Liver (tissue), 9 donors: Measurements from ENCODE around the gene DMWD. TPM values are rescaled to one million over a fixed set of nuclear protein-coding genes. Genes with fewer than 3 reads are reported as not detected.

ENCODE experiments used
- DNase-seq: peaks from one replicate; pipeline ENCODE4 v3.0.0-alpha.2; 2017; ENCODE audit warnings: low spot score
- H3K27ac ChIP-seq, 2 donors: one replicate each; pipeline ENCODE4 v1.7.0; 2013; ENCODE audit warnings: inconsistent platforms in 2 of 2, low read length in 2 of 2, control low read depth in 1 of 2, low read depth in 1 of 2, mild to moderate bottlenecking in 1 of 2
- H3K27me3 ChIP-seq, 4 donors: one replicate each; pipeline versions ENCODE4 v1.6.1 to v1.7.0; 2013; ENCODE audit warnings: low read length in 3 of 4, inconsistent platforms in 1 of 4, mild to moderate bottlenecking in 1 of 4, moderate library complexity in 1 of 4; ENCODE audit not compliant: control insufficient read depth in 4 of 4, insufficient read depth in 4 of 4
- H3K36me3 ChIP-seq, 4 donors: one replicate each; pipeline versions ENCODE4 v1.6.1 to v1.7.0; 2013; ENCODE audit warnings: low read length in 3 of 4, mild to moderate bottlenecking in 3 of 4, low read depth in 1 of 4, moderate library complexity in 1 of 4; ENCODE audit not compliant: control insufficient read depth in 4 of 4, insufficient read depth in 3 of 4
- H3K4me1 ChIP-seq, 4 donors: one replicate each; pipeline versions ENCODE4 v1.6.1 to v1.7.0; 2013; ENCODE audit warnings: low read length in 3 of 4, mild to moderate bottlenecking in 3 of 4, moderate library complexity in 1 of 4; ENCODE audit not compliant: control insufficient read depth in 4 of 4, insufficient read depth in 4 of 4
- H3K4me3 ChIP-seq, 3 donors: one replicate each; pipeline versions ENCODE4 v1.6.1 to v1.7.0; 2013; ENCODE audit warnings: low read length in 3 of 3, control low read depth in 1 of 3, low read depth in 1 of 3, mild to moderate bottlenecking in 1 of 3
- H3K9ac ChIP-seq, 2 donors: one replicate each; pipeline ENCODE4 v1.7.0; 2013; ENCODE audit warnings: low read length in 2 of 2, mild to moderate bottlenecking in 2 of 2, moderate library complexity in 2 of 2, control low read depth in 1 of 2, low read depth in 1 of 2
- H3K9me3 ChIP-seq, 4 donors: one replicate each; pipeline versions ENCODE4 v1.6.1 to v1.7.0; 2013; ENCODE audit warnings: low read length in 3 of 4; ENCODE audit not compliant: control insufficient read depth in 4 of 4
- ATF3 ChIP-seq: IDR thresholded peaks from 2 replicates; pipeline ENCODE4 v1.6.1; 2016; ENCODE audit warnings: antibody characterized with exemption
- FOXA1 ChIP-seq: IDR thresholded peaks from 2 replicates; pipeline ENCODE4 v1.6.1; 2016; ENCODE audit warnings: antibody characterized with exemption
- GABPA ChIP-seq, 2 donors: IDR thresholded peaks in 1 of 2; conservative IDR thresholded peaks in 1 of 2; 2 replicates each; pipeline ENCODE4 v1.6.1; 2016; ENCODE audit warnings: antibody characterized with exemption in 2 of 2, mild to moderate bottlenecking in 1 of 2, moderate library complexity in 1 of 2
- HNF4A ChIP-seq, 2 donors: conservative IDR thresholded peaks; 2 replicates each; pipeline ENCODE4 v1.6.1; 2016; ENCODE audit warnings: antibody characterized with exemption in 2 of 2, mild to moderate bottlenecking in 2 of 2
- JUND ChIP-seq, 2 donors: IDR thresholded peaks; 2 replicates each; pipeline ENCODE4 v1.6.1; 2016; ENCODE audit warnings: antibody characterized with exemption in 2 of 2
- MAX ChIP-seq: IDR thresholded peaks from 2 replicates; pipeline ENCODE4 v1.6.1; 2016; ENCODE audit warnings: antibody characterized with exemption
- RAD21 ChIP-seq, 2 donors: IDR thresholded peaks; 2 replicates each; pipeline ENCODE4 v1.6.1; 2016; ENCODE audit warnings: antibody characterized with exemption in 2 of 2, mild to moderate bottlenecking in 2 of 2
- RXRA ChIP-seq, 2 donors: IDR thresholded peaks; 2 replicates each; pipeline ENCODE4 v1.6.1; 2017 to 2018; ENCODE audit warnings: antibody characterized with exemption in 2 of 2, mild to moderate bottlenecking in 1 of 2
- SP1 ChIP-seq: IDR thresholded peaks from 2 replicates; pipeline ENCODE4 v1.6.1; 2018; ENCODE audit warnings: antibody characterized with exemption, mild to moderate bottlenecking
- YY1 ChIP-seq: IDR thresholded peaks from 2 replicates; pipeline ENCODE4 v1.6.1; 2016; ENCODE audit warnings: antibody characterized with exemption, mild to moderate bottlenecking
- WGBS: extraction: QIAGEN DNeasy Blood & Tissue Kit; methylation state at CpG from one replicate; pipeline ENCODE4 v1.1.7; 2013; 5-methylcytosine and 5-hydroxymethylcytosine counted together
- polyA plus RNA-seq, 2 donors: library from polyadenylated mRNA; stranded (reverse) in 1 of 2; unstranded in 1 of 2; fragments of 200-250 nt in 1 of 2; fragments of >200 nt in 1 of 2; fragmentation: Nextera tagmentation in 1 of 2; extraction: Ambion mirVana in 1 of 2; gene quantifications; one replicate each; pipeline versions ENCODE4 v1.2.1 to v1.2.3, GENCODE V29; 2013 to 2015
- total RNA-seq, 2 donors: library from RNA; depleted of rRNA; stranded (reverse); fragments of >200 nt; gene quantifications; one replicate each; pipeline ENCODE4 v1.2.3, GENCODE V29; 2014
- TF ChIP-seq, protein P1 (sequence below): IDR thresholded peaks from 2 replicates; pipeline ENCODE4 v1.6.1; 2016; ENCODE audit warnings: antibody characterized with exemption
- TF ChIP-seq, protein P2 (sequence below): fragments of 150-350 bp; IDR thresholded peaks from 2 replicates; pipeline ENCODE4 v1.5.1; 2017; ENCODE audit warnings: improper control_type of control experiment, low read depth, low read length; ENCODE audit not compliant: missing input control
- donor health status: healthy.
- donor health status: healthy.
- donor health status: healthy.
- donor health status: healthy.
- donor health status: healthy.

Gene DMWD
- total and polyA plus RNA-seq, 4 donors = 3.7 to 14.6 (median 8.9) TPM

DNA sequence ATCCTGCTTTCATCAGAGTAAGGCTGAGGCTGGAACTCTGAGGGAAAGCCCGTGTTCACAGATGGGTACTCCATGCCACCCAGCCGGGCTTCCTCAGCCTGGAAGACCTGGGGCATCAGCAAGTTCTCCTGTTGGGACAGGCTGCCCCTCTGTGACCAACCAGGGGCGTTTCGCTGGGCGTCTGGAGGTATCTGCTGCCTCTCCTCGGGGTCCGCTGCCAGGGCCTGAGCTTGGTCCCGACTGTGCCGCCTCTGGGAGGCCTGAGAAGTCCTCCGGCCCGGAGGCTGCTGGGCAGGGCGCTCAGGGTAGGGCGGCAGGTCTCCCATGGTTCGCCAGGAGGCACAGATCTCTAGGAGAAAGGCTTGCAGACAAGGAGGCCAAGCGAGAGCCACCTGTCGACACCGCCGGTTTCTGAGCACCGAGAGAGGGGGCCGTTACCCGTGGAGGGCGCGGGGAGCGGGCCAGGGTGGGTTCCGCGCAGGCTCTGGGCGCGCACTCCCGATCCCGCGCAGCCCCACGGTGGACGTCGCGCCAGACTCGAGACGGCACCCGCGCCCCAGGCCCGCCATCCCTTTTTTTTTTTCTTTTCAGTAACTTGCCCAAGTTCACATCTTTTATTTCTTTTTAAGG, 22.3 kb upstream of the DMWD start, which contains the start of gene RSPH6A (continued):
- TF ChIP-seq, protein P1, sequence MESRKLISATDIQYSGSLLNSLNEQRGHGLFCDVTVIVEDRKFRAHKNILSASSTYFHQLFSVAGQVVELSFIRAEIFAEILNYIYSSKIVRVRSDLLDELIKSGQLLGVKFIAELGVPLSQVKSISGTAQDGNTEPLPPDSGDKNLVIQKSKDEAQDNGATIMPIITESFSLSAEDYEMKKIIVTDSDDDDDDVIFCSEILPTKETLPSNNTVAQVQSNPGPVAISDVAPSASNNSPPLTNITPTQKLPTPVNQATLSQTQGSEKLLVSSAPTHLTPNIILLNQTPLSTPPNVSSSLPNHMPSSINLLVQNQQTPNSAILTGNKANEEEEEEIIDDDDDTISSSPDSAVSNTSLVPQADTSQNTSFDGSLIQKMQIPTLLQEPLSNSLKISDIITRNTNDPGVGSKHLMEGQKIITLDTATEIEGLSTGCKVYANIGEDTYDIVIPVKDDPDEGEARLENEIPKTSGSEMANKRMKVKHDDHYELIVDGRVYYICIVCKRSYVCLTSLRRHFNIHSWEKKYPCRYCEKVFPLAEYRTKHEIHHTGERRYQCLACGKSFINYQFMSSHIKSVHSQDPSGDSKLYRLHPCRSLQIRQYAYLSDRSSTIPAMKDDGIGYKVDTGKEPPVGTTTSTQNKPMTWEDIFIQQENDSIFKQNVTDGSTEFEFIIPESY = no peak

GRCh38 chr19:45814166-45814780, 21.6 kb upstream of the DMWD start:
- Histone ChIP-seq H3K9me3 (no peaks in the 10 kb centered on the region), H3K9ac (no peak overlapping the region), H3K27me3 (no peaks in the 10 kb centered on the region), H3K4me3 (no peak overlapping the region), H3K4me1 (peaks cover 0 to 7% (median 0%) of the 10 kb centered on the region in 4 donors), H3K27ac (no peak overlapping the region), H3K36me3 (peaks cover 0 to 7% (median 2%) of the 10 kb centered on the region in 4 donors)
- DNase-seq = no peak
- no peak for TF ChIP-seq YY1
- no peak for TF ChIP-seq MAX
- TF ChIP-seq FOXA1 = no peak
- no peak for TF ChIP-seq JUND (IDR thresholded peaks at IDR 0.05)
- no peak for TF ChIP-seq SP1
- TF ChIP-seq RXRA (IDR thresholded peaks at IDR 0.05) = no peak
- WGBS = 84% methylated on average over 12 of the region's 12 CpGs

- Histone ChIP-seq H3K4me1 (peaks cover 0 to 7% (median 0%) of the 10 kb centered on the region in 4 donors), H3K4me3 (no peak overlapping the region), H3K27ac (no peak overlapping the region), H3K9ac (no peak overlapping the region), H3K27me3 (no peaks in the 10 kb centered on the region), H3K9me3 (no peaks in the 10 kb centered on the region), H3K36me3 (peaks cover 0 to 5% (median 2%) of the 10 kb centered on the region in 4 donors)
- TF ChIP-seq RAD21 (IDR thresholded peaks at IDR 0.05) = no peak
- 94% methylated on average over 6 of the region's 6 CpGs for WGBS
- DNase-seq = no peak
These were observed 19.7 kb upstream of the DMWD start for GRCh38 chr19:45812297-45812696.

GRCh38 chr19:45809643-45810159, 17.1 kb upstream of the DMWD start:
- Histone ChIP-seq H3K36me3 (peaks cover 0 to 2% (median 0%) of the 10 kb centered on the region in 4 donors), H3K9me3 (no peaks in the 10 kb centered on the region), H3K27me3 (no peaks in the 10 kb centered on the region), H3K4me1 (no peaks in the 10 kb centered on the region), H3K27ac (no peak overlapping the region), H3K9ac (no peak overlapping the region), H3K4me3 (no peak overlapping the region)
- no peak for DNase-seq
- WGBS = 53% methylated on average over 7 of the region's 7 CpGs
- TF ChIP-seq, protein P1 = no peak
- TF ChIP-seq YY1 (no peak), ATF3 (no peak), SP1 (no peak), HNF4A (conservative IDR thresholded peaks at IDR 0.05) (no peak), RAD21 (IDR thresholded peaks at IDR 0.05) (no peak), GABPA (IDR thresholded peaks at IDR 0.05 in 1 of 2, conservative IDR thresholded peaks at IDR 0.05 in 1 of 2) (no peak), RXRA (IDR thresholded peaks at IDR 0.05) (no peak), MAX (no peak)
- TF ChIP-seq, protein P2, sequence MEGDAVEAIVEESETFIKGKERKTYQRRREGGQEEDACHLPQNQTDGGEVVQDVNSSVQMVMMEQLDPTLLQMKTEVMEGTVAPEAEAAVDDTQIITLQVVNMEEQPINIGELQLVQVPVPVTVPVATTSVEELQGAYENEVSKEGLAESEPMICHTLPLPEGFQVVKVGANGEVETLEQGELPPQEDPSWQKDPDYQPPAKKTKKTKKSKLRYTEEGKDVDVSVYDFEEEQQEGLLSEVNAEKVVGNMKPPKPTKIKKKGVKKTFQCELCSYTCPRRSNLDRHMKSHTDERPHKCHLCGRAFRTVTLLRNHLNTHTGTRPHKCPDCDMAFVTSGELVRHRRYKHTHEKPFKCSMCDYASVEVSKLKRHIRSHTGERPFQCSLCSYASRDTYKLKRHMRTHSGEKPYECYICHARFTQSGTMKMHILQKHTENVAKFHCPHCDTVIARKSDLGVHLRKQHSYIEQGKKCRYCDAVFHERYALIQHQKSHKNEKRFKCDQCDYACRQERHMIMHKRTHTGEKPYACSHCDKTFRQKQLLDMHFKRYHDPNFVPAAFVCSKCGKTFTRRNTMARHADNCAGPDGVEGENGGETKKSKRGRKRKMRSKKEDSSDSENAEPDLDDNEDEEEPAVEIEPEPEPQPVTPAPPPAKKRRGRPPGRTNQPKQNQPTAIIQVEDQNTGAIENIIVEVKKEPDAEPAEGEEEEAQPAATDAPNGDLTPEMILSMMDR = no peak
